ENCODE results near the gene STAT5A.

DNA sequence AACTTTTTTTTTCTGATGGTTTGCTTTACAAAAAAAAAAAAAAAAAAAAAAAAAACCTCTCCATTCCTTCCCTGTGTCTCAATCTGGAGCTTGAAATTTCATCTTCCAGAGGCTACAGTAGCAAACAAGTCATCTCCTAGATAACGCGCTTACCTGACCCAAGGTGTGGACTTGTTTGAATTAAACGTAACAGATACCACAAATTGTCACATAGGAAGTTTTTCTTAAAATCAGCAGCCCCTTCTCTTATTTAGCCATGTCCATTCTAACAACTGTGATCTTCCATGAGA is 14.1 kb upstream of the STAT5A start:
- TF ChIP-seq, protein P1, sequence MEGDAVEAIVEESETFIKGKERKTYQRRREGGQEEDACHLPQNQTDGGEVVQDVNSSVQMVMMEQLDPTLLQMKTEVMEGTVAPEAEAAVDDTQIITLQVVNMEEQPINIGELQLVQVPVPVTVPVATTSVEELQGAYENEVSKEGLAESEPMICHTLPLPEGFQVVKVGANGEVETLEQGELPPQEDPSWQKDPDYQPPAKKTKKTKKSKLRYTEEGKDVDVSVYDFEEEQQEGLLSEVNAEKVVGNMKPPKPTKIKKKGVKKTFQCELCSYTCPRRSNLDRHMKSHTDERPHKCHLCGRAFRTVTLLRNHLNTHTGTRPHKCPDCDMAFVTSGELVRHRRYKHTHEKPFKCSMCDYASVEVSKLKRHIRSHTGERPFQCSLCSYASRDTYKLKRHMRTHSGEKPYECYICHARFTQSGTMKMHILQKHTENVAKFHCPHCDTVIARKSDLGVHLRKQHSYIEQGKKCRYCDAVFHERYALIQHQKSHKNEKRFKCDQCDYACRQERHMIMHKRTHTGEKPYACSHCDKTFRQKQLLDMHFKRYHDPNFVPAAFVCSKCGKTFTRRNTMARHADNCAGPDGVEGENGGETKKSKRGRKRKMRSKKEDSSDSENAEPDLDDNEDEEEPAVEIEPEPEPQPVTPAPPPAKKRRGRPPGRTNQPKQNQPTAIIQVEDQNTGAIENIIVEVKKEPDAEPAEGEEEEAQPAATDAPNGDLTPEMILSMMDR (IDR thresholded peaks at IDR 0.05) = no peak
- TF ChIP-seq POLR2A (IDR thresholded peaks at IDR 0.05) = no peak
